ENCODE measurements around the gene OR13D1.
"Not testable (repeated sequence)": the region's sequence is repeated elsewhere in the genome, so short reads cannot be mapped to it uniquely, and the experiment has no call there.

OR13D1 gene

GRCh38 chr9:104694218-104694617, at the start of gene OR13D1:
TSS of gene OR13D1 (plus strand) at chr9:104694518. CDS start at chr9:104694518, 0 bp downstream.
- no peak for DNase-seq

- no peak for DNase-seq
Observed at GRCh38 chr9:104658496-104659195, 35.7 kb upstream of the OR13D1 start.

- DNase-seq = no peak
Observed at GRCh38 chr9:104675611-104676010, 18.7 kb upstream of the OR13D1 start.

GRCh38 chr9:104682642-104683041, 11.7 kb upstream of the OR13D1 start:
- DNase-seq = peak; percentile 30

GRCh38 chr9:104686081-104686480, 8.2 kb upstream of the OR13D1 start:
- no peak for DNase-seq

GRCh38 chr9:104700306-104700705, 6.0 kb downstream of the OR13D1 start:
- no peak for DNase-seq

GRCh38 chr9:104708737-104709136, 14.4 kb downstream of the OR13D1 start:
- DNase-seq = not testable (repeated sequence)

- DNase-seq = no peak
Observed at GRCh38 chr9:104711604-104712003, 17.3 kb downstream of the OR13D1 start.

- no peak for DNase-seq
Observed at GRCh38 chr9:104725014-104725413, 30.7 kb downstream of the OR13D1 start.

GRCh38 chr9:104738452-104738851, 44.1 kb downstream of the OR13D1 start:
- no peak for DNase-seq

GRCh38 chr9:104740621-104741020, 46.3 kb downstream of the OR13D1 start:
- no peak for DNase-seq

GRCh38 chr9:104743376-104743985, 49.2 kb downstream of the OR13D1 start:
- DNase-seq = peak; percentile 62
